ENCODE data around the gene RFX2. TPM values are rescaled to one million over a fixed set of nuclear protein-coding genes. Genes with fewer than 3 reads are reported as not detected.

Gene RFX2
- total and polyA plus RNA-seq, 8 donors, result 1.8 to 14.0 (median 3.4) TPM

DNA sequence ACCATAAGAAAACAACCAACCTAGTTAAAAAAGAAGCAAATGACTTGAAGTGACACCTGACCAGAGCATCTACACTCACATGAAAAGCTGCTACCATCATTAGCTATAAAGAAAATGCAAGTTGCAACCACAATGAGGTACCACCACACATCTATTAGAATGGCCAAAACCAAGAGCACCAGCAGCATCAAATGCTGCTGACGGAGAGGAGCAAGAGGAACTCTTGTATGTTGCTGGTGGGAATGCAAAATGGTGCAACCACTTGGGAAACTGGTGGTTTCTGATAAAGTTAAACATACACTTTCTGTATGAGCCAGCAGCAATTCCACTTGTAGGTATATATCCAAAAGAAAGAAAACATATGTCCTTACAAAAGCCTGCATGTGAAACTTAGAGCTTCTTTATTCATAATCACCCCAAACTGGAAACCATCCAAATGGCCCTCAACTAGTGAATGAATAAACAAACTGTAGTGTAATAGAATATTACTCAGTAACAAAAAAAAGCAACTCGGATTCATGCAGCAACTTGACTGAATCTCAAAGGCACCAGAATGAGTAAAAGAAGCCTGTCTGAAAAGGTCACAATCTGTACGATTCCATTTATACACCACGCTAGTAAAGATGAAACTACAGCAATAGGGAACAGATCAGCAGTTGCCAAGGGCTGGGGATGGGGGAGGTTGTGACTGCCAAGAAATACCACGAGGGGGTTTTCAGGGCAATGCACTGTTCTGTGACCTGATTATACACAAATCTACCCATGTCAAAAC lies 71.5 kb downstream of the RFX2 start:
- 75 to 79% methylated on average over 5 of the region's 5 CpGs for WGBS, 2 donors
- Histone ChIP-seq H3K4me3 (no peak overlapping the region), H3K36me3 (no peaks in the 10 kb centered on the region), H3K27ac (no peak overlapping the region), H3K9me3 (no peaks in the 10 kb centered on the region), H3K4me1 (no peaks in the 10 kb centered on the region), H3K27me3 (no peaks in the 10 kb centered on the region)
- intact Hi-C loops (cut with DNase I), result loop anchor here in 1 of 3 donors (10.0 kb wide), 1 partner anchor 156 kb away; no protein-coding TSS in a partner anchor
- FAIRE-seq (no peak), DNase-seq (no peak), ATAC-seq (no peak)
- TF ChIP-seq, protein P1, sequence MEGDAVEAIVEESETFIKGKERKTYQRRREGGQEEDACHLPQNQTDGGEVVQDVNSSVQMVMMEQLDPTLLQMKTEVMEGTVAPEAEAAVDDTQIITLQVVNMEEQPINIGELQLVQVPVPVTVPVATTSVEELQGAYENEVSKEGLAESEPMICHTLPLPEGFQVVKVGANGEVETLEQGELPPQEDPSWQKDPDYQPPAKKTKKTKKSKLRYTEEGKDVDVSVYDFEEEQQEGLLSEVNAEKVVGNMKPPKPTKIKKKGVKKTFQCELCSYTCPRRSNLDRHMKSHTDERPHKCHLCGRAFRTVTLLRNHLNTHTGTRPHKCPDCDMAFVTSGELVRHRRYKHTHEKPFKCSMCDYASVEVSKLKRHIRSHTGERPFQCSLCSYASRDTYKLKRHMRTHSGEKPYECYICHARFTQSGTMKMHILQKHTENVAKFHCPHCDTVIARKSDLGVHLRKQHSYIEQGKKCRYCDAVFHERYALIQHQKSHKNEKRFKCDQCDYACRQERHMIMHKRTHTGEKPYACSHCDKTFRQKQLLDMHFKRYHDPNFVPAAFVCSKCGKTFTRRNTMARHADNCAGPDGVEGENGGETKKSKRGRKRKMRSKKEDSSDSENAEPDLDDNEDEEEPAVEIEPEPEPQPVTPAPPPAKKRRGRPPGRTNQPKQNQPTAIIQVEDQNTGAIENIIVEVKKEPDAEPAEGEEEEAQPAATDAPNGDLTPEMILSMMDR (IDR thresholded peaks at IDR 0.05), result no peak

DNA sequence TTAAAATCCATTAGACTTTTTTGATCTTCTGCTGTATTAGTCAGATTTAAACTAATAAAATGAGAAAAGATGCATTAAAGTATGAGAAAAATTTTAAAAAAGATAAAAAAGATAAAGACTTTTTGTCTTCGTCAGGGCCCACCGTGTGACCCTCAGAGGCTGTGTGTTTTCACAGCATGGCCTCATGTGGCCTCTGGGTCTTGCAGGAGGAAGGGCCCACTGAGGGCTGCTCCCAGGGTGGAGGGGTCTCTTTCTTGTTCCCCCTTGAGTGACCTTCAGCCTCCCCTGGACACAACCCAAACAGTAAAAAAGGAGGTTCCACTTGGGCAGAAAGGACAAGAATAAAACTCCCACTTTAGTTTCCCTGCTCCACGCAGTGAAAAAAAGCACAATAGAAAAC lies 75.3 kb downstream of the RFX2 start:
- Histone ChIP-seq H3K27me3 (no peaks in the 10 kb centered on the region), H3K36me3 (no peaks in the 10 kb centered on the region), H3K9me3 (no peaks in the 10 kb centered on the region), H3K4me3 (no peak overlapping the region), H3K27ac (no peak overlapping the region), H3K4me1 (no peaks in the 10 kb centered on the region)
- FAIRE-seq (no peak), ATAC-seq (no peak), DNase-seq (no peak)
- TF ChIP-seq, protein P1 (IDR thresholded peaks at IDR 0.05), result no peak
- WGBS, 2 donors, result 78 to 96% methylated on average over 3 of the region's 3 CpGs
- intact Hi-C loops (cut with DNase I), result loop anchor here in 1 of 3 donors (10.0 kb wide), 1 partner anchor 160 kb away; no protein-coding TSS in a partner anchor

DNA sequence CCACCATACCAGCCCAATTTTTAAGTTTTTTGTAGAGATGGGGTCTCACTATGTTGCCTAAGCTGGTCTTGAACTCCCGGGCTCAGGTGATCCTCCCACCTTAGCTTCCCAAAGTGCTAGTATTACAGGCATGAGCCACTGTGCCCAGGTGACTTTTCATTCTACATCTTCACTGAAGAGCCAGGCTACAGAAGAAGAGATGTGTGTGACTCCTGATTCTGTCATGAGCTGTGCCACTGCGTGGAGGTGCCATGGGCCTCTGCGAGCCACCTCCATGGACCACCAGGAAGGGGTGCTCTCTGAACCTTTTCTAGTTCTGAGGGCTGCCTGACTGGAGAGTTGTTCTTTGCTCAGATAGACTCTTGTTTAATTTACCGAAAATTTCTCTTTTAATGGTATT lies 75.8 kb downstream of the RFX2 start:
- ATAC-seq (no peak), DNase-seq (no peak), FAIRE-seq (no peak)
- TF ChIP-seq, protein P1 (IDR thresholded peaks at IDR 0.05), result no peak
- no peaks in the 10 kb centered on the region for H3K4me1 ChIP-seq
- no peaks in the 10 kb centered on the region for H3K9me3 ChIP-seq
- H3K4me3 ChIP-seq, result no peak overlapping the region
- no peaks in the 10 kb centered on the region for H3K27me3 ChIP-seq
- no peaks in the 10 kb centered on the region for H3K36me3 ChIP-seq
- 90 to 96% methylated on average over 4 of the region's 4 CpGs for WGBS, 2 donors
- no peak overlapping the region for H3K27ac ChIP-seq
- intact Hi-C loops (cut with DNase I), result loop anchor here in 1 of 3 donors (10.0 kb wide), 1 partner anchor 160 kb away; no protein-coding TSS in a partner anchor

DNA sequence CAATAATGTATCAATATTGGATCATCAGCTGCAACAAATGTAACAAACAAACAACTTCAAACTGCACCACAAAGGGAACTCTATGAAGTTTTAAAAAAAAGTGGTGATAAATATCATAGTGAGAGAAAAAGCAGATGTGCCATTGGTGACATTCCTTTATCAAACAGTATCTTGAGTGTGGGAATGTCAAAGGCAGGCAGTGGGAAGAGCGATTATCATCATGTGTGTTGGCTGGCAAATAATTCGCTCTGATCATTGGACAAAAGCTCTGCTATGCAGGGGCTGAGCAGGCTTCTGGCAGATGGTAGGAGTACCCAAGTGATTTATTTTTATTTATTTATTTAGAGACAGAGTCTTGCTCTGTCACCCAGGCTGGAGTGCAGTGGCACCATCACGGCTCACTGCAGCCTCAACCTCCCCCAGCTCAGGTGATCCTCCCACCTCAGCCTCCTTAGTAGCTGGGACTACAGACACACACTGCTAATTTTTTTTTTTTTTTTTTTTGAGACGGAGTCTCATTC lies 76.5 kb downstream of the RFX2 start:
- H3K4me3 ChIP-seq, result no peak overlapping the region
- DNase-seq, result no peak
- FAIRE-seq, result no peak
- H3K27me3 ChIP-seq, result no peaks in the 10 kb centered on the region
- H3K9me3 ChIP-seq, result no peaks in the 10 kb centered on the region
- no peaks in the 10 kb centered on the region for H3K36me3 ChIP-seq
- H3K4me1 ChIP-seq, result no peaks in the 10 kb centered on the region
- TF ChIP-seq, protein P1 (IDR thresholded peaks at IDR 0.05), result no peak
- 67 to 79% methylated on average over 4 of the region's 4 CpGs for WGBS, 2 donors
- ATAC-seq, result no peak
- no peak overlapping the region for H3K27ac ChIP-seq
- intact Hi-C loops (cut with DNase I), result loop anchor here in 1 of 3 donors (10.0 kb wide), 1 partner anchor 161 kb away; no protein-coding TSS in a partner anchor

DNA sequence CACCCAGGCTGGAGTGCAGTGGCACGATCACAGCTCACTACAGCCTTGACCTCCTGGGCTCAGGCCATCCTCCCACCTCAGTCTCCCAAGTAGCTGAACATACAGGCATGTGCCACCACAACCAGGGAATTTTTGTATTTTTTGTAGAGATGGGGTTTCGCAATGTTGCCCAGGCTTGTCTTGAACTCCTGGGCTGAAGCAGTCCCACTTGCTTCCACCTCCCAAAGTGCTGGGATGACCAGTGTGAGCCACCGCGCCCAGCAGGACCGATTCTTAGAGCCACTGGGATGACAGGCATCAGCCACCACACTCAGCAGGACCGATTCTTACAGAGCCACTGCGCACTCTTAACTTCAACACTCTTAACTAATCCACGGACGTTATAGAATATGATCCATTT lies 77.5 kb downstream of the RFX2 start:
- TF ChIP-seq, protein P1 (IDR thresholded peaks at IDR 0.05), result no peak
- no peak for ATAC-seq
- H3K9me3 ChIP-seq, result no peaks in the 10 kb centered on the region
- intact Hi-C loops (cut with DNase I), result loop anchor here in 1 of 3 donors (10.0 kb wide), 1 partner anchor 162 kb away; no protein-coding TSS in a partner anchor
- no peak for FAIRE-seq
- no peaks in the 10 kb centered on the region for H3K36me3 ChIP-seq
- H3K4me3 ChIP-seq, result no peak overlapping the region
- H3K4me1 ChIP-seq, result no peaks in the 10 kb centered on the region
- H3K27ac ChIP-seq, result no peak overlapping the region
- WGBS, 2 donors, result 86 to 93% methylated on average over 9 of the region's 9 CpGs
- no peaks in the 10 kb centered on the region for H3K27me3 ChIP-seq
- no peak for DNase-seq

Data from pancreas (tissue), 10 donors.